Measurements from ENCODE around the gene TMEM150B. TPM values are rescaled to one million over a fixed set of nuclear protein-coding genes. Genes with fewer than 3 reads are reported as not detected.

Gene TMEM150B
- polyA plus RNA-seq, 1 of the 3 experiments (the other 2 are of a cell fraction): not detected

DNA sequence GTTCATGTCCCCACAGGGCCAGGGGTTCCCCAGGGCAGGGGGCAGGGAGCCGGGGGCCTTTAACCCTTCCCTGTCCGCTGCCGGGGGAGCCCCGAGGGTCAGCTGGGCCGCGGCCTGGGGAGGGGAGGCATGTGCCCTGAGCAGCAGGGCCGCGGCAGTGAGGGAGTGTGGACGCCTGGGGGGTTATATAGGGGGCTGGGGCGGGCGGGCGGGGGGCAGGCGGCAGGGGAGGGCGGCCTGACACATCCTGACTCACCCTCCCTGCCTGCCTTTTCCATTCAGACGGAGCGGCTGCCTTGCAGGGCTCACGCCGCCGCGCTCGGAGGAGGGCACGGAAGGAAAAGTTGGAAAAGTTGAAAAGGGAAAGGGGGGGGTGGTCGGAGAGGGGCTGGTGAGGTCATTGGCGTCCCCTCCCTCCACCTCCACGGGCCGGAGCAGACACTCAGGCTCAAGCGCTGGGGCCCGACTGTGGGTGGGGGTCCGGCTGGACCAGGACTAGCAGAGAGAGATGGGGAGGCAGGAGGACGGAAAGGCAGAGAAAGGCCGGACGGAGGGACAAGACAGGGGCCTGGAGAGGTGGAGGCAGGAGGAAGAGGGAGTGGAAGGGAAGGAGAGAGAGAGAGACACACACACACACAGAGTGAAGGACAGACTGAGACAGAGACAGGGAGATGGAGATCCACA, 45.3 kb upstream of the TMEM150B start, which contains the start of gene IL11:
Gene IL11, minus strand, starts transcription at position 159 of the 684 bp plus-strand sequence. Its CDS starts 153 bp downstream, at position 6.
- no peaks in the 10 kb centered on the region for H3K9me2 ChIP-seq
- peaks cover 26 to 28% of the 10 kb centered on the region in 2 experiments; a peak in 3 of 4 replicates for H3K4me1 ChIP-seq (ENCODE audit: control insufficient read depth in 1 of 2, insufficient read depth in 2 of 2, low read depth in 1 of 2, low read length in 1 of 2)
- ChIA-PET CTCF (interaction anchor here (1.7 to 2.5 kb wide), 2 partner anchors 13 to 78 kb away, joined by 6 to 8 read pairs; partner anchors contain the start of gene TMEM238), POLR2A (interaction anchor here (0.6 to 2.8 kb wide), 2 partner anchors 27 to 37 kb away, joined by 4 to 14 read pairs; partner anchors contain the start of gene UBE2S)
- peak within 1 kb of the TSS; percentile 97 for H3K4me2 ChIP-seq
- peak within 1 kb of the TSS; percentile 57 to 79 for H3K4me3 ChIP-seq (ENCODE audit: low read depth in 2 of 2, low read length in 1 of 2)
- TF ChIP-seq, protein P1, sequence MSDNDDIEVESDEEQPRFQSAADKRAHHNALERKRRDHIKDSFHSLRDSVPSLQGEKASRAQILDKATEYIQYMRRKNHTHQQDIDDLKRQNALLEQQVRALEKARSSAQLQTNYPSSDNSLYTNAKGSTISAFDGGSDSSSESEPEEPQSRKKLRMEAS (IDR thresholded peaks at IDR 0.05; ENCODE audit: low read depth): peak; percentile 49; the same call in 1 of the 2 replicates
- TF ChIP-seq FOSL2 (IDR thresholded peaks at IDR 0.05; ENCODE audit: borderline replicate concordance, low read depth): peak; percentile 47; the same call in 1 of the 2 replicates
- peak; percentile 7; the same call in 1 of the 2 replicates for TF ChIP-seq JUND (IDR thresholded peaks at IDR 0.05)
- peak; percentile 41; the same call in 1 of the 2 replicates for TF ChIP-seq POLR2AphosphoS5 (IDR thresholded peaks at IDR 0.05; ENCODE audit: low read depth, low read length)
- TF ChIP-seq SIN3A (IDR thresholded peaks at IDR 0.05; ENCODE audit: borderline replicate concordance, low read depth, low read length): no peak
- TF ChIP-seq, protein P2, sequence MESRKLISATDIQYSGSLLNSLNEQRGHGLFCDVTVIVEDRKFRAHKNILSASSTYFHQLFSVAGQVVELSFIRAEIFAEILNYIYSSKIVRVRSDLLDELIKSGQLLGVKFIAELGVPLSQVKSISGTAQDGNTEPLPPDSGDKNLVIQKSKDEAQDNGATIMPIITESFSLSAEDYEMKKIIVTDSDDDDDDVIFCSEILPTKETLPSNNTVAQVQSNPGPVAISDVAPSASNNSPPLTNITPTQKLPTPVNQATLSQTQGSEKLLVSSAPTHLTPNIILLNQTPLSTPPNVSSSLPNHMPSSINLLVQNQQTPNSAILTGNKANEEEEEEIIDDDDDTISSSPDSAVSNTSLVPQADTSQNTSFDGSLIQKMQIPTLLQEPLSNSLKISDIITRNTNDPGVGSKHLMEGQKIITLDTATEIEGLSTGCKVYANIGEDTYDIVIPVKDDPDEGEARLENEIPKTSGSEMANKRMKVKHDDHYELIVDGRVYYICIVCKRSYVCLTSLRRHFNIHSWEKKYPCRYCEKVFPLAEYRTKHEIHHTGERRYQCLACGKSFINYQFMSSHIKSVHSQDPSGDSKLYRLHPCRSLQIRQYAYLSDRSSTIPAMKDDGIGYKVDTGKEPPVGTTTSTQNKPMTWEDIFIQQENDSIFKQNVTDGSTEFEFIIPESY (IDR thresholded peaks at IDR 0.05; ENCODE audit: borderline replicate concordance, low read depth): no peak
- no peaks in the 10 kb centered on the region for H3K27me3 ChIP-seq (ENCODE audit: insufficient read depth)
- peaks cover 14% of the 10 kb centered on the region for H3K79me2 ChIP-seq (ENCODE audit: insufficient read depth)
- H3K36me3 ChIP-seq (replicated peaks in 1 of 2; ENCODE audit: control insufficient read depth in 1 of 2, insufficient read depth in 2 of 2, low read length in 1 of 2): peaks cover 0 to 4% of the 10 kb centered on the region in 2 experiments
- no peak for DNase-seq
- peak within 1 kb of the TSS; percentile 92 for H3K9ac ChIP-seq
- peak within 1 kb of the TSS; percentile 11 to 88; a peak in 3 of 4 replicates for H3K27ac ChIP-seq (ENCODE audit: low read depth in 2 of 2, low read length in 1 of 2)
- H2AFZ ChIP-seq (ENCODE audit: low read depth): peak within 1 kb of the TSS; percentile 87
- H3K9me3 ChIP-seq: no peaks in the 10 kb centered on the region
- peaks cover 20% of the 10 kb centered on the region for H3F3A ChIP-seq (replicated peaks; ENCODE audit: insufficient read depth)
- 8% methylated on average over 32 of the region's 32 CpGs for WGBS (ENCODE audit: low lambda C conversion rate)
- no peaks in the 10 kb centered on the region for H4K20me1 ChIP-seq (ENCODE audit: insufficient read depth)

DNA sequence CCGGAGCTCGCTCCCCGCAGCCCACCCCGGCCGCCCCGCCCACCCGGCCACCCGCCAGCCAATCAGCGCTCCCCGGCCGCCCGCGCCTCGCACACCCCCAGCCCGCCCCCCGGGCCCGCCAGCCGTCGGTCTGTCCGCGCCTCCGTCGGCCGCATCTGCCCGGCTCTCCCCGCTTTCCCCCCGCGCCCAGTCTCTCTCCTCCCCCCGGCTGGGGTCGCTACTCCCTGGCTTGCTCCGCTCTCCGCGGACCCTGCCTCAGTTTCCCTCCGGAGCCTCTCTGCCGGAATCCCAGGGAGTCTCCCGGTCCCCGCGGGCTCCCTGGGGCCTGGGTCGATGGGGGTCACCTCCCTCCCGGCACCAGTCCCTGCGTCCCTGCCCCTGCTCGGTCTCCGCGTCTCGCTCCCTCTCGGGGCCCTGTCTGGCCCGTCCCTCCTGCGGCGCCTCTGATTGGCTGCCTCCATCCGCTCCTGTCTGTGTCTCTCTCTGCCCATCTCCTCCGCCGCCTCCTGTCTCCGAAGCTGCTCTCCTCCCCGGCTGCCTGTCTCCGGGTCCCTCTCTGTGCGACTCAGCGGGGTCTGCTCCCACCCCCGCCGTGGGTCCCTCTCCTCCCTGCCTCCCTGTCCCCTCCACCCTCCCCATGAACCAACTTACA, 44.6 kb upstream of the TMEM150B start:
- peak overlapping the region; percentile 97 for H3K4me2 ChIP-seq
- H3K79me2 ChIP-seq (ENCODE audit: insufficient read depth): peaks cover 14% of the 10 kb centered on the region
- ChIA-PET CTCF (interaction anchor here (1.6 to 2.5 kb wide), 3 partner anchors 14 to 78 kb away, joined by 6 to 8 read pairs (median 7); partner anchors contain the start of gene TMEM238), POLR2A (interaction anchor here (0.6 to 2.8 kb wide), 3 partner anchors 14 to 38 kb away, joined by 4 to 14 read pairs (median 4); partner anchors contain the start of gene UBE2S)
- peak overlapping the region; percentile 92 for H3K9ac ChIP-seq
- no peaks in the 10 kb centered on the region for H3K9me3 ChIP-seq
- H4K20me1 ChIP-seq (ENCODE audit: insufficient read depth): no peaks in the 10 kb centered on the region
- H2AFZ ChIP-seq (ENCODE audit: low read depth): peak overlapping the region; percentile 87
- no peaks in the 10 kb centered on the region for H3K27me3 ChIP-seq (ENCODE audit: insufficient read depth)
- no peak for TF ChIP-seq RFX5 (IDR thresholded peaks at IDR 0.05; ENCODE audit: low read length)
- TF ChIP-seq, protein P3, sequence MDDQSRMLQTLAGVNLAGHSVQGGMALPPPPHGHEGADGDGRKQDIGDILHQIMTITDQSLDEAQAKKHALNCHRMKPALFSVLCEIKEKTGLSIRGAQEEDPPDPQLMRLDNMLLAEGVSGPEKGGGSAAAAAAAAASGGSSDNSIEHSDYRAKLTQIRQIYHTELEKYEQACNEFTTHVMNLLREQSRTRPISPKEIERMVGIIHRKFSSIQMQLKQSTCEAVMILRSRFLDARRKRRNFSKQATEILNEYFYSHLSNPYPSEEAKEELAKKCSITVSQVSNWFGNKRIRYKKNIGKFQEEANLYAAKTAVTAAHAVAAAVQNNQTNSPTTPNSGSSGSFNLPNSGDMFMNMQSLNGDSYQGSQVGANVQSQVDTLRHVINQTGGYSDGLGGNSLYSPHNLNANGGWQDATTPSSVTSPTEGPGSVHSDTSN (IDR thresholded peaks at IDR 0.05): 0 out of 2 replicates have a peak, but pooled peaks have one; percentile 27
- H3F3A ChIP-seq (replicated peaks; ENCODE audit: insufficient read depth): peaks cover 25% of the 10 kb centered on the region
- H3K4me1 ChIP-seq (ENCODE audit: control insufficient read depth in 1 of 2, insufficient read depth in 2 of 2, low read depth in 1 of 2, low read length in 1 of 2): peaks cover 26 to 28% of the 10 kb centered on the region in 2 experiments; a peak in 3 of 4 replicates
- peak overlapping the region; percentile 57 to 79 for H3K4me3 ChIP-seq (ENCODE audit: low read depth in 2 of 2, low read length in 1 of 2)
- H3K27ac ChIP-seq (ENCODE audit: low read depth in 2 of 2, low read length in 1 of 2): peak overlapping the region; percentile 11 to 88; a peak in 3 of 4 replicates
- WGBS (ENCODE audit: low lambda C conversion rate): 0% methylated on average over 34 of the region's 59 CpGs
- DNase-seq: peak; percentile 96
- H3K36me3 ChIP-seq (replicated peaks in 1 of 2; ENCODE audit: control insufficient read depth in 1 of 2, insufficient read depth in 2 of 2, low read length in 1 of 2): peaks cover 0 to 4% of the 10 kb centered on the region in 2 experiments
- H3K9me2 ChIP-seq: no peaks in the 10 kb centered on the region
